ENCODE results near the gene PPP2R5D.

- TF ChIP-seq CTCF (IDR thresholded peaks at IDR 0.05) (no peak), EP300 (IDR thresholded peaks at IDR 0.05) (no peak), POLR2A (IDR thresholded peaks at IDR 0.05) (no peak), POLR2AphosphoS5 (IDR thresholded peaks at IDR 0.05) (no peak)
Measured at GRCh38 chr6:43020847-43021246, 36.5 kb downstream of the PPP2R5D start.
